Activated CD4-positive, alpha-beta memory T cell treated with anti-CD3 and anti-CD28 coated beads for 36 hours (primary cell): ENCODE data around the gene DVL2. TPM values are rescaled to one million over a fixed set of nuclear protein-coding genes. Genes with fewer than 3 reads are reported as not detected.
"Not testable (repeated sequence)": the region's sequence is repeated elsewhere in the genome, so short reads cannot be mapped to it uniquely, and the experiment has no call there.

ENCODE experiments used
- CTCF ChIA-PET: fragments of 350-600 bp; sonication (Branson Sonifier 250); formaldehyde crosslinking; loops from one replicate; lab custom pipeline; 2021; ENCODE audit warnings: antibody characterized with exemption, inconsistent platforms; lab: Charles Lee
- POLR2A ChIA-PET: fragments of 350-600 bp; sonication (Branson Sonifier 250); formaldehyde crosslinking; loops from one replicate; lab custom pipeline; 2021; ENCODE audit warnings: antibody characterized with exemption; lab: Charles Lee
- DNase-seq: peaks from one replicate; pipeline ENCODE4 v3.0.0-alpha.2; 2020
- H3K27ac Mint-ChIP-seq: one replicate; pipeline ENCODE4 v1.8.0; 2021; ENCODE audit warnings: mixed read lengths
- H3K27me3 Mint-ChIP-seq: one replicate; pipeline ENCODE4 v1.8.0; 2021; ENCODE audit warnings: mixed read lengths
- H3K36me3 Mint-ChIP-seq: one replicate; pipeline ENCODE4 v1.8.0; 2021; ENCODE audit warnings: mixed read lengths
- H3K4me1 Mint-ChIP-seq: one replicate; pipeline ENCODE4 v1.8.0; 2021; ENCODE audit warnings: low read depth, mixed read lengths
- H3K4me3 Mint-ChIP-seq: one replicate; pipeline ENCODE4 v1.8.0; 2021; ENCODE audit warnings: mild to moderate bottlenecking, mixed read lengths
- H3K9me3 Mint-ChIP-seq: one replicate; pipeline ENCODE4 v1.8.0; 2021; ENCODE audit warnings: mixed read lengths
- intact Hi-C: fragments of 100-400 bp; cut with micrococcal nuclease; formaldehyde crosslinking; loops from one replicate; pipeline ENCODE4 v1.15.1; 2023
- total RNA-seq, 2 experiments: library from RNA; stranded (reverse); gene quantifications; one replicate each; pipeline ENCODE4 v1.2.3, GENCODE V29; 2021

DVL2 gene
- total RNA-seq, 2 experiments from 2014 or later, result 44.7 to 48.2 TPM

DNA sequence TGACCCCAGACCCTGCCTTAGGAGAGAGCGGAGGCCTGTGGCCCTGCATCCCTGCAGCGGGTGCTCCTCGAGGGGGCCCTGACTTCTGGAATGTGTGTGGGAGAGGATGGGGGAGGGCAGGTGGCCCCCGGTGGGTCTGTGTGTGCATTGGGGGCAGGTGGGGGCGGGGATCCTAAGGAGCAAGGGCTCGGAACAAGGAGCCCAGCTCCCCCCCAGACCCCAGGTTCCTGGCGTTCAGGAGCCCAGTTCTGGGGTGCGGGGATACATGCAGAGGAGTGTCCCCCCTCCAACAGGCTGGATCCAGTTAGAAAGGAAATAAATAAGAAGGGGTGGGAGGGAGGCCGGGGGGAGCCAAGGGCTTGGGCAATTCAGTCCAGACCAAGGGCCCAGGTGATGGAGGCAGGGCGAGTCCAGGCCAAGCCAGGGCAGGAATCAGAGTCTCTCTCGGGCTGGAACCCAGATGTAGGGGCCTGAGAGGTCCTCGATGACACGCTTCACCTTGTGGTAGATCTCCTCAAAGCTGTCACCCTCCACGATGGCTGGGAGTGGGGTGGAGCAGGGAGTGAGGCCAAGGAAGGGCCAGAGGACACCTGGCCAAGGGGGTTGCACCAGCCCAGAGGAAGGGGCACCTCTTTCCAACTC is 43.9 kb downstream of the DVL2 start:
- Mint-ChIP-seq H3K27ac (no peak overlapping the region), H3K9me3 (no peaks in the 10 kb centered on the region), H3K4me3 (no peak overlapping the region), H3K4me1 (no peaks in the 10 kb centered on the region), H3K27me3 (no peaks in the 10 kb centered on the region), H3K36me3 (no peaks in the 10 kb centered on the region)
- DNase-seq, result no peak
- POLR2A ChIA-PET, result no interaction called here
- intact Hi-C loops, result no loop called here
- CTCF ChIA-PET, result no interaction called here

GRCh38 chr17:7186241-7186640 is 48.1 kb downstream of the DVL2 start:
- ChIA-PET POLR2A (no interaction called here), CTCF (interaction anchor here (1.1 to 1.5 kb wide), 4 partner anchors 9 to 275 kb away, joined by 3 to 5 read pairs (median 3); no protein-coding TSS in a partner anchor)
- Mint-ChIP-seq H3K9me3 (no peaks in the 10 kb centered on the region), H3K27ac (no peak overlapping the region), H3K4me3 (no peak overlapping the region), H3K4me1 (no peaks in the 10 kb centered on the region), H3K36me3 (no peaks in the 10 kb centered on the region), H3K27me3 (no peaks in the 10 kb centered on the region)
- peak; percentile 27 for DNase-seq
- intact Hi-C loops, result no loop called here

DNA sequence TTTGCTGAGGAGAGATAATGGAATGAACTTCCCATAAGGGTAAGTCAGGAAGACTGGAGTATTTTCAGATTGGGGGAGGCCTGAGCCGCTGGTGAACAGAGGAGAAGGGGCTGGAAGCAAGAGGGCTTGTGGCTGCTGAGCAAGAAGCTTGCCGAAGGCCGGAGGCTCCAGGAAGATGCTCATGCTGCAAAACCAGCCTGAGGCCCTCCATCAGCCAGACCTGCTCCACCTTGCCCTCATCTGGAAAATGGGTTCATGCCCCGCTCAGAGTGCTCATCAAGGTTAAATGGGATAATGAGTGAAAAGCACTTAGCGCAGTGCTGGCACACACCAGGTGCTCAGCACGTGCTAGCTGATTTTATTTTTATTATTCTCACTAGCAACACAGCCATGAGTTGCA is 49.7 kb downstream of the DVL2 start:
- Mint-ChIP-seq H3K9me3 (no peaks in the 10 kb centered on the region), H3K36me3 (no peaks in the 10 kb centered on the region), H3K27ac (no peak overlapping the region), H3K4me1 (no peaks in the 10 kb centered on the region), H3K27me3 (no peaks in the 10 kb centered on the region), H3K4me3 (no peak overlapping the region)
- POLR2A ChIA-PET, result no interaction called here
- CTCF ChIA-PET, result interaction anchor here (0.6 to 1.3 kb wide), 3 partner anchors 132 to 182 kb away, joined by 3 read pairs; no protein-coding TSS in a partner anchor
- intact Hi-C loops, result no loop called here
- no peak for DNase-seq

DNA sequence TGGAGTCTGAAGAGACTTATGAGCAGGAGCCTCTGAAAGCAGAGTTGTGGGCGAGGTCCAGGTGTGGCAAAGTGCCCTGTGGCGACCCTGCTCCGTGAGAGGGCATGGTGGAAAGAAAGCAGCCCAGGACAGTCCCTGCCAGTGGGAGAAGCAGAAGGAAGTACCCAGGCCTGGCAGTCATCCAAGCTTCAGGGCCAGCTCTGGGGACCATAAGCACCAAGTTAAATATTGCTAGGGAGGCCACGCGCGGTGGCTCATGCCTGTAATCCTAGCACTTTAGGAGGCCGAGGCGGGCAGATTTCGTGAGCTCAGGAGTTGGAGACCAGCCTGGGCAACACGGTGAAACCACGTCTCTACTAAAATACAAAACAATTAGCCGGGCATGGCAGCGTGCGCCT is 50.2 kb downstream of the DVL2 start:
- no peak for DNase-seq
- intact Hi-C loops, result no loop called here
- Mint-ChIP-seq H3K27ac (no peak overlapping the region), H3K36me3 (no peaks in the 10 kb centered on the region), H3K27me3 (no peaks in the 10 kb centered on the region), H3K4me3 (no peak overlapping the region), H3K4me1 (no peaks in the 10 kb centered on the region), H3K9me3 (no peaks in the 10 kb centered on the region)
- POLR2A ChIA-PET, result no interaction called here
- CTCF ChIA-PET, result interaction anchor here (0.6 to 1.3 kb wide), 2 partner anchors 132 to 181 kb away, joined by 3 read pairs; no protein-coding TSS in a partner anchor

GRCh38 chr17:7183433-7184090 is 50.8 kb downstream of the DVL2 start:
- Mint-ChIP-seq H3K4me1 (no peaks in the 10 kb centered on the region), H3K9me3 (no peaks in the 10 kb centered on the region), H3K4me3 (no peak overlapping the region), H3K36me3 (no peaks in the 10 kb centered on the region), H3K27ac (no peak overlapping the region), H3K27me3 (no peaks in the 10 kb centered on the region)
- DNase-seq, result no peak
- ChIA-PET POLR2A (no interaction called here), CTCF (interaction anchor here (1.3 kb wide), 1 partner anchor 131 kb away, joined by 3 read pairs; no protein-coding TSS in a partner anchor)
- intact Hi-C loops, result no loop called here

DNA sequence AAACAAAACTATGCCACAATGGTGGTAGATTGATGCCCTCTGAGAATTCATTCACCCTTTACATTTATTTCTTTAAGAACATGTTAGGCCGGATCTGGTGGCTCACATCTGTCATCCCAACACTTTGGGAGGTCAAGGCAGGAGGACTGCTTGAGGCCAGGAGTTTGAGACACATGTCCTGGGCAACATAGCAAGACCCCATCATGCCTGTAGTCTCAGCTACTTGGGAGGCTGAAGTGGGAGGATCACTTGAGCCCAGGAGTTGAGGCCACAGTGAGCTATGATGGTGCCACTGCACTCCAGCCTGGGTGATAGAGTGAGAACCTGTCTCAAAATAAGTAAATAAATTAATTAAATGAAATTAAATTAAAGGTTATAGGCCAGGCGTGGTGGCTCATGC is 52.2 kb downstream of the DVL2 start:
- peaks cover 12% of the 10 kb centered on the region for H3K27me3 Mint-ChIP-seq
- POLR2A ChIA-PET, H3K27ac Mint-ChIP-seq, H3K36me3 Mint-ChIP-seq, H3K9me3 Mint-ChIP-seq, DNase-seq, H3K4me3 Mint-ChIP-seq, intact Hi-C loops: not testable (repeated sequence)
- peaks cover 11% of the 10 kb centered on the region for H3K4me1 Mint-ChIP-seq
- CTCF ChIA-PET, result interaction anchor here (1.0 kb wide), 1 partner anchor 130 kb away, joined by 3 read pairs; no protein-coding TSS in a partner anchor

DNA sequence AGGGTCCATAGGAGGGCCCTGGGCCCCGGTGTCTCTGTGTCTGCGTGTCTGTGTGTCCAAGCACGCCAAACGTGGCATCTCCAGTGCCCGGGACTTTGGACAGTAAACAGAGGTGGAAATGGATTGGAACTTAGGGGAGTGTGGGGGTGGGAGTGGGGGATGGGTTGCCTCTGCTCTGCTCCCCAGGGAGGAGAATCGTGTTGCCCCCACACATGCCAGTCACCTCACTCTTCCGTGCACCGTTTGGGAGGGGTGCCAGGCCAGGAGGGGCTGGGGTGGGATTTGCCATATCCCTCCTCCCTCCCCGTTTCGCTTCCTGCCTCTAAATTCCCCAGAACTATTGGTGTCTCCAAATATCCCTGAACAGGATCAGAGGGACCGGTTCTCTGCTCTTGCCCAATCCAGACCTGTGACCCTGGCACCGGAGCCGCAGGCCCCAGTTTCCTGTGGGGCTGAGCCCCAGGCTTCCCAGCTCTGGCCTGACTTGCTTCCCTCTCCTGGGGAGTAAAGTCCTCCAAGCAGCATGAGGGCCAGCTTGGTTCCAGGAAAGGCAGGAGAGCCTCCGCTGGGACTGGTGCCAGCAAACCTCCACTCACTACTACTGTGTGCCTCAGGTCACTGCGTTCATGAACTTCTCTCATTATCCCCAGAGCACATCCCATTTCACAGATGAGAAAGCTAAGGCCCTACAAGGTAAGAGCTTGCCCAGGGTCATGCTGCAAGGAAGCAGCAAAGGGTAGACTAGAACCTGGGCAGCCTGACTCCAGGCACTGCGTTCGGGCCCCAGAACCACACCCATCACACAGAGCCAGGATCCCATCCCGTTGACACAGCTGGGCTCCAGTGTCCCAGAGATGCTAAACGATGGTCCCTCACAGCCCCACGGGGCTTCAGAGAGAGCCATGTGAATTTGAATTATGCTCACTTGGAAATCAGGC is 54.7 kb downstream of the DVL2 start, which contains the start of gene ASGR1:
Gene ASGR1 (minus strand): TSS at position 54 of the 938 bp plus-strand sequence. CDS start 807 bp downstream, outside the sequence.
- intact Hi-C loops, result no loop called here
- Mint-ChIP-seq H3K27ac (no peak within 1 kb of the TSS), H3K27me3 (peaks cover 12% of the 10 kb centered on the region), H3K36me3 (no peaks in the 10 kb centered on the region), H3K9me3 (no peaks in the 10 kb centered on the region), H3K4me1 (peaks cover 11% of the 10 kb centered on the region), H3K4me3 (no peak within 1 kb of the TSS)
- CTCF ChIA-PET, result no interaction called here
- DNase-seq, result no peak
- POLR2A ChIA-PET, result no interaction called here

DNA sequence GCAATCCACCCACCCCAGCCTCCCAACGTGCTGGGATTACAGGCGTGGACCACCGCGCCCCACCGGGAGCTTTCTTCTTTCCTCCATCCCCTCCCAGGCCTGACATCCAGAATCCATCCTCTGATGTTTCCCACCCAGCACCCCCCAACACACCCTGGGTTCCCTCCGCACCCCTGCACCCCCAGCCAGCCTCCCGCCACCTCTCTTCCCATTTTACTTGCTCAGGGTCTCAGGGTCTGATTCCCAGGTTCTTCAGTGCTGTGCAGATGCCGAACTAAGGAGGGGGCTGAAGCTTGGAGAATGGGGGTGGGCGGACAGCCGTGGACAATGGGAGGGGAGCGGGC is 55.4 kb downstream of the DVL2 start:
- H3K27me3 Mint-ChIP-seq, result peaks cover 12% of the 10 kb centered on the region

GRCh38 chr17:7177954-7178477 is 56.3 kb downstream of the DVL2 start:
- intact Hi-C loops, result loop anchor here (1.0 kb wide), 2 partner anchors 42 to 132 kb away; no protein-coding TSS in a partner anchor
- H3K27ac Mint-ChIP-seq, result no peak overlapping the region
- CTCF ChIA-PET, result interaction anchor here (0.7 to 2.6 kb wide), 24 partner anchors 8 to 163 kb away, joined by 3 to 22 read pairs (median 6); partner anchors contain the start of genes ACADVL, DLG4 and SLC16A11

More for the DNA sequence above, 55.4 kb downstream of the DVL2 start:
- Mint-ChIP-seq H3K4me1 (peaks cover 11% of the 10 kb centered on the region), H3K9me3 (no peaks in the 10 kb centered on the region), H3K4me3 (no peak overlapping the region), H3K36me3 (no peaks in the 10 kb centered on the region), H3K27ac (no peak overlapping the region)
- intact Hi-C loops, result no loop called here
- POLR2A ChIA-PET, result no interaction called here
- no peak for DNase-seq
- CTCF ChIA-PET, result interaction anchor here (0.7 to 2.6 kb wide), 2 partner anchors 46 to 133 kb away, joined by 7 to 16 read pairs; no protein-coding TSS in a partner anchor

DNA sequence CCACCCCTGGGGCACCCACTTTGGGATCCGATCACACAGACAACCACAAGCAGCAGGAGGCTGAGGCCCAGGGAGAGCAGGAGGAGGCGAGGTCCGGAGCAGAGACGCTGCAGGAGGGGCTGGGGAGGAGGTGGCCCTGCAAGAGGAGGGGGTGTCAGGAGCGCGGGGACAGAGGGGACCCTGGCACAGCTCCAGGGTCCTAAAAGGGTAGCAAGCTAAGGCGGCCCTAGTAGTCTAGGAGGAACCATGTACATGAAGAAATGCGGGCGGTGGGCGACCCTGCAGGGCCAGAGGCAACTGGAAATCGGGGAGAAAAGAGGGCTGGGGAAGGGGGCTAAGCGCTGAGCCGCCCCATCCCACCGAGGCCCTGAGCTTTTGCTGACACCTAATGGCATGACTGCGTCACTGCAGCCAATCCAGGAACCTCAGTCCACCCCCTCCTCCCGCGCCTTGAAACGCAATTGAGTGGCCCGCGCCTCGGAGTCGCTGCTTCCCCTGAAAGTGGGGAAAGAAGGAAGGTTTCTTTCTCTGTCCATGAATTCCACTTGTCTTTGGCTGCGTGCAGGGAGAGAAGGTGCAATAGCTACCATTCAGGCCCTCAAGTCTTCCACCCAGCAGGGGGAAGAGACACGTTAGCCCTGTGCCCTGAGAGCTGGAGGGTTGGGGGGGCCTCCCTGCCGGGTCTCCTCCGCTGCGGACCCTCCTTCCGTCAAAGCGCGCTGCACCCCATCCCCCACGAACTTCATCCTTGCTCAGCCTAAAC is 56.9 kb downstream of the DVL2 start:
- CTCF ChIA-PET, result interaction anchor here (0.8 to 2.6 kb wide), 26 partner anchors 8 to 162 kb away, joined by 3 to 22 read pairs (median 5); partner anchors contain the start of genes ACADVL, DLG4, SLC16A11 and SLC16A13
- no peaks in the 10 kb centered on the region for H3K36me3 Mint-ChIP-seq
- DNase-seq, result peak; percentile 76
- peaks cover 11% of the 10 kb centered on the region for H3K4me1 Mint-ChIP-seq
- no peak overlapping the region for H3K27ac Mint-ChIP-seq
- peak overlapping the region; percentile 58 for H3K4me3 Mint-ChIP-seq
- POLR2A ChIA-PET, result interaction anchor here (0.9 kb wide), 1 partner anchor 132 kb away, joined by 3 read pairs; no protein-coding TSS in a partner anchor
- intact Hi-C loops, result loop anchor here (1.0 kb wide), 2 partner anchors 41 to 131 kb away; no protein-coding TSS in a partner anchor
- H3K9me3 Mint-ChIP-seq, result no peaks in the 10 kb centered on the region
- peaks cover 12% of the 10 kb centered on the region for H3K27me3 Mint-ChIP-seq

More at GRCh38 chr17:7177954-7178477, 56.3 kb downstream of the DVL2 start:
- peaks cover 12% of the 10 kb centered on the region for H3K27me3 Mint-ChIP-seq
- H3K4me1 Mint-ChIP-seq, result peaks cover 11% of the 10 kb centered on the region
- POLR2A ChIA-PET, result no interaction called here
- no peaks in the 10 kb centered on the region for H3K9me3 Mint-ChIP-seq
- peak; percentile 29 for DNase-seq
- H3K4me3 Mint-ChIP-seq, result peak overlapping the region; percentile 58
- H3K36me3 Mint-ChIP-seq, result no peaks in the 10 kb centered on the region
